SK-N-SH (cell line): ENCODE results near the gene SAMD4A. TPM values are rescaled to one million over a fixed set of nuclear protein-coding genes. Genes with fewer than 3 reads are reported as not detected.

ENCODE experiments used
- CTCF ChIA-PET: fragments of 300-600, 350-600 bp; formaldehyde crosslinking; extraction: SDS; loops from one replicate; lab custom pipeline; 2021; lab: Yijun Ruan, JAX
- POLR2A ChIA-PET: fragments of 350-600 bp; sonication (Branson Sonifier 250); formaldehyde crosslinking; extraction: SDS; loops from one replicate; lab custom pipeline; 2020; ENCODE audit warnings: antibody characterized with exemption, inconsistent platforms; lab: Yijun Ruan, JAX
- DNase-seq: peaks from one replicate; pipeline ENCODE4 v3.0.0; 2012
- H2AFZ ChIP-seq: fragments of 200-600 bp; sonication (generic); 2 replicates; pipeline ENCODE4 v1.8.1; 2016; ENCODE audit warnings: antibody characterized with exemption, mild to moderate bottlenecking, low read depth
- H3F3A ChIP-seq: fragments of 200-600 bp; sonication (generic); replicated peaks from 2 replicates; pipeline ENCODE3; 2016; ENCODE audit warnings: antibody characterized with exemption, mild to moderate bottlenecking; ENCODE audit not compliant: insufficient read depth
- H3K27ac ChIP-seq, 2 experiments: fragments of 200-500 bp in 1 of 2; fragments of 200-600 bp in 1 of 2; sonication (Bioruptor generic) in 1 of 2; sonication (generic), shearing (Covaris generic) in 1 of 2; 2 replicates each; pipeline versions ENCODE4 v1.5.1 to v1.6.1; 2014 to 2016; ENCODE audit warnings: low read depth in 2 of 2, inconsistent platforms in 1 of 2, low read length in 1 of 2, mild to moderate bottlenecking in 1 of 2, mixed read lengths in 1 of 2
- H3K27me3 ChIP-seq: fragments of 200-600 bp; sonication (generic), shearing (Covaris generic); 2 replicates; pipeline ENCODE4 v1.6.1; 2016; ENCODE audit warnings: mixed run types; ENCODE audit not compliant: insufficient read depth
- H3K36me3 ChIP-seq, 2 experiments: fragments of 200-500 bp in 1 of 2; fragments of 200-600 bp in 1 of 2; sonication (Bioruptor generic) in 1 of 2; sonication (generic) in 1 of 2; replicated peaks in 1 of 2; 2 replicates each; pipeline versions ENCODE3 to v1.5.1; 2014 to 2016; ENCODE audit warnings: low read length in 1 of 2, mild to moderate bottlenecking in 1 of 2; ENCODE audit not compliant: insufficient read depth in 2 of 2, control insufficient read depth in 1 of 2
- H3K4me1 ChIP-seq, 2 experiments: fragments of 200-500 bp in 1 of 2; fragments of 200-600 bp in 1 of 2; sonication (Bioruptor generic) in 1 of 2; sonication (generic), shearing (Covaris generic) in 1 of 2; 2 replicates each; pipeline versions ENCODE4 v1.5.1 to v1.6.1; 2014 to 2016; ENCODE audit warnings: low read depth in 1 of 2, low read length in 1 of 2, mixed run types in 1 of 2; ENCODE audit not compliant: insufficient read depth in 2 of 2, control insufficient read depth in 1 of 2
- H3K4me2 ChIP-seq: fragments of 200-600 bp; sonication (generic), shearing (Covaris generic); 2 replicates; pipeline ENCODE4 v1.6.1; 2017; ENCODE audit warnings: mixed run types
- H3K4me3 ChIP-seq, 2 experiments: fragments of 200-500 bp in 1 of 2; fragments of 200-600 bp in 1 of 2; sonication (Bioruptor generic) in 1 of 2; sonication (generic), shearing (Covaris generic) in 1 of 2; 2 replicates each; pipeline versions ENCODE4 v1.5.1 to v1.8.1; 2014 to 2016; ENCODE audit warnings: low read depth in 2 of 2, inconsistent platforms in 1 of 2, low read length in 1 of 2, mild to moderate bottlenecking in 1 of 2, mixed read lengths in 1 of 2, moderate library complexity in 1 of 2
- H3K79me2 ChIP-seq: fragments of 200-600 bp; sonication (generic); 2 replicates; pipeline ENCODE4 v1.8.1; 2017; ENCODE audit warnings: mild to moderate bottlenecking; ENCODE audit not compliant: insufficient read depth
- H3K9ac ChIP-seq: fragments of 200-600 bp; sonication (generic); 2 replicates; pipeline ENCODE4 v1.6.1; 2017; ENCODE audit warnings: mixed run types
- H3K9me2 ChIP-seq: fragments of 200-600 bp; sonication (generic); 2 replicates; pipeline ENCODE4 v1.6.1; 2017; ENCODE audit warnings: mixed run types
- H3K9me3 ChIP-seq: fragments of 200-600 bp; sonication (generic); 2 replicates; pipeline ENCODE4 v1.6.1; 2017; ENCODE audit warnings: mixed run types, mild to moderate bottlenecking, moderate library complexity
- H4K20me1 ChIP-seq: fragments of 200-600 bp; sonication (generic); 2 replicates; pipeline ENCODE4 v1.6.1; 2017; ENCODE audit warnings: mild to moderate bottlenecking, mixed run types; ENCODE audit not compliant: insufficient read depth
- EP300 ChIP-seq, 2 experiments: IDR thresholded peaks; 2 replicates each; pipeline versions ENCODE4 v1.4.0 to v1.6.1; 2012; ENCODE audit warnings: borderline replicate concordance in 1 of 2, low read depth in 1 of 2, low read length in 1 of 2
- GATA2 ChIP-seq: sonication (generic); formaldehyde crosslinking; IDR thresholded peaks from 2 replicates; pipeline ENCODE4 v1.5.0; 2020; ENCODE audit warnings: mild to moderate bottlenecking, missing genetic modification reagents
- IRF3 ChIP-seq: fragments of 150-350 bp; IDR thresholded peaks from 2 replicates; pipeline ENCODE4 v1.6.1; 2016; ENCODE audit warnings: mild to moderate bottlenecking, low read depth, low read length
- JUND ChIP-seq: IDR thresholded peaks from 2 replicates; pipeline ENCODE4 v1.4.0; 2012
- MEF2A ChIP-seq: IDR thresholded peaks from 2 replicates; pipeline ENCODE4 v1.4.0; 2012; ENCODE audit warnings: low read depth, borderline replicate concordance
- NFIC ChIP-seq: IDR thresholded peaks from 2 replicates; pipeline ENCODE4 v1.4.0; 2012; ENCODE audit warnings: borderline replicate concordance
- NRF1 ChIP-seq: IDR thresholded peaks from 2 replicates; pipeline ENCODE4 v1.6.1; 2012; ENCODE audit warnings: low read depth, mild to moderate bottlenecking, low read length
- POLR2AphosphoS5 ChIP-seq: IDR thresholded peaks from 2 replicates; pipeline ENCODE4 v1.6.1; 2012; ENCODE audit warnings: low read depth, low read length
- RCOR1 ChIP-seq: fragments of 150-350 bp; IDR thresholded peaks from 2 replicates; pipeline ENCODE4 v1.6.1; 2017; ENCODE audit warnings: antibody characterized with exemption, low read length
- RFX5 ChIP-seq: IDR thresholded peaks from 2 replicates; pipeline ENCODE4 v1.6.1; 2012; ENCODE audit warnings: mild to moderate bottlenecking, improper control_type of control experiment, low read length
- TCF12 ChIP-seq: IDR thresholded peaks from 2 replicates; pipeline ENCODE4 v1.4.0; 2012
- YY1 ChIP-seq: IDR thresholded peaks from 2 replicates; pipeline ENCODE4 v1.4.0; 2012; ENCODE audit warnings: low read depth, mild to moderate bottlenecking
- WGBS: methylation state at CpG from one replicate; pipeline ENCODE4 v1.1.6; 2017; ENCODE audit warnings: low lambda C conversion rate; 5-methylcytosine and 5-hydroxymethylcytosine counted together
- polyA plus RNA-seq, 3 experiments: library from polyadenylated mRNA; depleted of rRNA; stranded (reverse); fragments of >200 nt; gene quantifications; 2 replicates each; pipeline ENCODE4 v1.2.3, GENCODE V29; 2012

SAMD4A gene
- polyA plus RNA-seq, 1 of the 3 experiments (the other 2 are of a cell fraction) = 5.0 TPM

- 97% methylated on average over 3 of the region's 3 CpGs for WGBS
- no peak overlapping the region for H3K4me3 ChIP-seq
- H3K9me3 ChIP-seq = no peaks in the 10 kb centered on the region
- TF ChIP-seq IRF3 = no peak
- TF ChIP-seq MEF2A = no peak
- TF ChIP-seq POLR2AphosphoS5 = no peak
- TF ChIP-seq RFX5 = no peak
- no peak for TF ChIP-seq TCF12
- TF ChIP-seq RCOR1 = no peak
- no peak for TF ChIP-seq NRF1
- TF ChIP-seq, all 33 proteins: peak for 0
- Histone ChIP-seq H3K79me2 (peaks cover 98% of the 10 kb centered on the region), H3F3A (peaks cover 13% of the 10 kb centered on the region), H3K4me2 (no peak overlapping the region), H2AFZ (no peak overlapping the region), H3K9ac (no peak overlapping the region), H3K27me3 (no peaks in the 10 kb centered on the region), H3K9me2 (no peaks in the 10 kb centered on the region), H4K20me1 (peaks cover 76% of the 10 kb centered on the region; the same call in 1 of the 2 replicates), H3K27ac (no peak overlapping the region), H3K36me3 (peaks cover 0 to 8% of the 10 kb centered on the region in 2 experiments), H3K4me1 (peaks cover 0 to 14% of the 10 kb centered on the region in 2 experiments; a peak in 1 of 4 replicates)
- no peak for DNase-seq
- ChIA-PET CTCF (interaction anchor here (0.6 to 4.9 kb wide), 3 partner anchors 56 to 224 kb away, joined by 3 to 15 read pairs (median 3); partner anchors contain the start of gene SAMD4A), POLR2A (no interaction called here)
Measured at GRCh38 chr14:54718046-54718445, 151.1 kb downstream of the SAMD4A start.

GRCh38 chr14:54719406-54719805 is 152.5 kb downstream of the SAMD4A start:
- whole genome bisulfite sequencing = 98% methylated on average over 4 of the region's 4 CpGs
- CTCF ChIA-PET = interaction anchor here (0.6 to 4.9 kb wide), 2 partner anchors 54 to 218 kb away, joined by 3 to 15 read pairs; no protein-coding TSS in a partner anchor
- POLR2A ChIA-PET = no interaction called here
- Histone ChIP-seq H3K79me2 (peaks cover 97% of the 10 kb centered on the region), H4K20me1 (peaks cover 88% of the 10 kb centered on the region; the same call in 1 of the 2 replicates), H3K4me1 (peaks cover 0 to 14% of the 10 kb centered on the region in 2 experiments; a peak in 1 of 4 replicates), H3F3A (peaks cover 6% of the 10 kb centered on the region), H3K36me3 (peaks cover 0 to 8% of the 10 kb centered on the region in 2 experiments), H3K27me3 (no peaks in the 10 kb centered on the region), H3K9ac (no peak overlapping the region), H3K4me2 (no peak overlapping the region), H3K27ac (no peak overlapping the region), H3K9me3 (no peaks in the 10 kb centered on the region), H3K4me3 (no peak overlapping the region), H2AFZ (no peak overlapping the region), H3K9me2 (no peaks in the 10 kb centered on the region)
- no peak for DNase-seq
- TF ChIP-seq GATA2 (CRISPR knock-in tag) = no peak
- no peak for TF ChIP-seq JUND
- TF ChIP-seq NFIC = no peak
- no peak for TF ChIP-seq YY1
- TF ChIP-seq EP300 (IDR thresholded peaks at IDR 0.05; ENCODE audit: borderline replicate concordance in 1 of 2, low read depth in 1 of 2, low read length in 1 of 2) = no peak
